Caco-2 (cell line): ENCODE results near the gene KIAA1671. TPM values are rescaled to one million over a fixed set of nuclear protein-coding genes. Genes with fewer than 3 reads are reported as not detected.
A peak's percentile ranks its signal among the peaks of the same experiment; 100 is the strongest.
"Not testable (repeated sequence)": the region's sequence is repeated elsewhere in the genome, so short reads cannot be mapped to it uniquely, and the experiment has no call there.

Experiments
- BruUV-seq: library from RNA; stranded (reverse); fragments of 400-500 nt; replicated peaks from 2 replicates; lab custom pipeline; 2021; lab: Mats Ljungman, UMichigan
- CTCF ChIA-PET: fragments of 300-600 bp; sonication (Branson Sonifier 250); formaldehyde crosslinking; loops from one replicate; lab custom pipeline; 2022; ENCODE audit warnings: antibody characterized with exemption; lab: Charles Lee
- POLR2A ChIA-PET: fragments of 300-600 bp; sonication (Branson Sonifier 250); formaldehyde crosslinking; loops from one replicate; lab custom pipeline; 2022; ENCODE audit warnings: antibody characterized with exemption; lab: Charles Lee
- DNase-seq, 2 experiments: peaks; one replicate each; pipeline versions ENCODE4 v3.0.0 to v3.0.0-alpha.2; 2020 to 2022
- H3K27me3 ChIP-seq: replicated peaks from 2 replicates; pipeline ENCODE4 v1.6.0; 2011; ENCODE audit warnings: low read length; ENCODE audit not compliant: control insufficient read depth, insufficient read depth
- H3K36me3 ChIP-seq: 2 replicates; pipeline ENCODE4 v1.5.1; 2011; ENCODE audit warnings: low read length; ENCODE audit not compliant: control insufficient read depth, insufficient read depth
- H3K4me1 ChIP-seq: fragments of 250-450 bp; sonication (Bioruptor Pico); 2 replicates; pipeline ENCODE4 v1.5.1; 2020; ENCODE audit warnings: mild to moderate bottlenecking
- H3K4me3 ChIP-seq: 2 replicates; pipeline ENCODE4 v1.5.1; 2011; ENCODE audit warnings: low read depth, mild to moderate bottlenecking, control low read depth, low read length
- H3K9me3 ChIP-seq: fragments of 250-450 bp; sonication (Bioruptor Pico); 2 replicates; pipeline ENCODE4 v1.5.1; 2020; ENCODE audit warnings: mild to moderate bottlenecking, moderate library complexity
- H3K27ac Mint-ChIP-seq: one replicate; pipeline ENCODE4 v1.8.0; 2022; ENCODE audit warnings: mixed read lengths; ENCODE audit not compliant: unreplicated experiment
- H3K27me3 Mint-ChIP-seq: one replicate; pipeline ENCODE4 v1.8.0; 2022; ENCODE audit warnings: mixed read lengths; ENCODE audit not compliant: insufficient read depth, unreplicated experiment
- H3K36me3 Mint-ChIP-seq: one replicate; pipeline ENCODE4 v1.8.0; 2022; ENCODE audit warnings: mild to moderate bottlenecking, mixed read lengths; ENCODE audit not compliant: insufficient read depth, unreplicated experiment
- H3K4me1 Mint-ChIP-seq: one replicate; pipeline ENCODE4 v1.8.0; 2022; ENCODE audit warnings: low read depth, mixed read lengths; ENCODE audit not compliant: unreplicated experiment
- H3K4me3 Mint-ChIP-seq: one replicate; pipeline ENCODE4 v1.8.0; 2022; ENCODE audit warnings: mild to moderate bottlenecking, moderate library complexity, mixed read lengths; ENCODE audit not compliant: unreplicated experiment
- H3K9me3 Mint-ChIP-seq: one replicate; pipeline ENCODE4 v1.8.0; 2022; ENCODE audit warnings: mixed read lengths; ENCODE audit not compliant: unreplicated experiment
- intact Hi-C: fragments of 100-400 bp; cut with micrococcal nuclease; formaldehyde crosslinking; loops from one replicate; pipeline ENCODE4 v1.10.0; 2022; ENCODE audit not compliant: unreplicated experiment
- total RNA-seq: library from RNA; stranded (reverse); gene quantifications from 2 replicates; pipeline ENCODE4 v1.2.3, GENCODE V29; 2022
- TF ChIP-seq, protein P1 (sequence below), 2 experiments: fragments of 200-600 bp in 1 of 2; IDR thresholded peaks; 1 replicate in 1 of 2; 2 replicates in 1 of 2; pipeline versions ENCODE4 v1.5.1 to v1.8.0; 2011 to 2022; ENCODE audit warnings: antibody characterized with exemption in 1 of 2, control low read depth in 1 of 2, inconsistent platforms in 1 of 2, low read depth in 1 of 2, low read length in 1 of 2, mild to moderate bottlenecking in 1 of 2, moderate library complexity in 1 of 2; ENCODE audit not compliant: insufficient read depth in 1 of 2, severe bottlenecking in 1 of 2, unreplicated experiment in 1 of 2

Gene KIAA1671
- total RNA-seq, 1 experiment from 2014 or later: 28.6 TPM

DNA sequence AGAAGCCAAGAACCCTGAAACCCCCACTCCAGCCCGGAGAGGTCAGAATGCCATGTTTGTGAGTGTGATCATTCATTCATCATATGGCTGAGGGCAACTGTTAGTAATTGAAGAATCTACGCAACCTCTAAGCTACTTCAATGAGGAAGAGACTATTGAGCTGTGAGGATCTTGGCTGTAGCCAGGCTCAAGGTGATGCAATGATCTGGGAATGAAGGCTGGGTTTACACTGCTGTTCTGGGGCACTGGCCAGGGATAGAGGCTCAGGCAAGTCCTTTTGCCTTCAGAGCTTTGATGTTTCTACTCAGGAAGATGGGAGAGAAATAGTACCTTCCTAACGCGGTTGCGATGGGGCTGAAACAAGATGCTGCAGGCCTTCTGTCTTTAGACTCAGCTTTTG is 279.8 kb downstream of the KIAA1671 start:
- no peaks in the 10 kb centered on the region for H3K9me3 Mint-ChIP-seq
- CTCF ChIA-PET: interaction anchor here (0.6 to 1.0 kb wide), 3 partner anchors 20 to 133 kb away, joined by 3 to 4 read pairs (median 3); no protein-coding TSS in a partner anchor
- no peaks in the 10 kb centered on the region for H3K4me1 Mint-ChIP-seq

DNA sequence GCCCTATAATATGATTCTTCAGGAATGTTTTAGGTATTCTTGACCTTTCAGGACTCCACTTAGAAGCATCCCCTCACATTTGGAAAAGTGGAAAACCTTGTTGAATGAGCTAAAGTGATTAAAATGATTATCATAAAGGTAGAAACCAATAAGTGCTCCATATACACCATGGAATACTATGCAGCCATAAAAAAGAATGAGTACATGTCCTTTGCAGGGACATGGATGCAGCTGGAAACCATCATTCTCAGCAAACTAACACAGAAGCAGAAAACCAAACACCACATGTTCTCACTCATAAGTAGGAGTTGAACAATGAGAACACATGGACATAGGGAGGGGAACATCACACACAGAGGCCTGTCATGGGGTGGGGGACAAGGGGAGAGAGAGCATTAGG is 281.2 kb downstream of the KIAA1671 start:
- POLR2A ChIA-PET, H3K36me3 ChIP-seq, H3K36me3 Mint-ChIP-seq, BruUV-seq, H3K27ac Mint-ChIP-seq, H3K4me3 Mint-ChIP-seq, H3K4me3 ChIP-seq, H3K4me1 ChIP-seq, H3K27me3 ChIP-seq, H3K9me3 Mint-ChIP-seq, intact Hi-C loops, DNase-seq, CTCF ChIA-PET, H3K4me1 Mint-ChIP-seq, H3K9me3 ChIP-seq: not testable (repeated sequence)
- H3K27me3 Mint-ChIP-seq: peaks cover 12% of the 10 kb centered on the region

More for the DNA sequence above, 279.8 kb downstream of the KIAA1671 start:
- TF ChIP-seq, protein P1, sequence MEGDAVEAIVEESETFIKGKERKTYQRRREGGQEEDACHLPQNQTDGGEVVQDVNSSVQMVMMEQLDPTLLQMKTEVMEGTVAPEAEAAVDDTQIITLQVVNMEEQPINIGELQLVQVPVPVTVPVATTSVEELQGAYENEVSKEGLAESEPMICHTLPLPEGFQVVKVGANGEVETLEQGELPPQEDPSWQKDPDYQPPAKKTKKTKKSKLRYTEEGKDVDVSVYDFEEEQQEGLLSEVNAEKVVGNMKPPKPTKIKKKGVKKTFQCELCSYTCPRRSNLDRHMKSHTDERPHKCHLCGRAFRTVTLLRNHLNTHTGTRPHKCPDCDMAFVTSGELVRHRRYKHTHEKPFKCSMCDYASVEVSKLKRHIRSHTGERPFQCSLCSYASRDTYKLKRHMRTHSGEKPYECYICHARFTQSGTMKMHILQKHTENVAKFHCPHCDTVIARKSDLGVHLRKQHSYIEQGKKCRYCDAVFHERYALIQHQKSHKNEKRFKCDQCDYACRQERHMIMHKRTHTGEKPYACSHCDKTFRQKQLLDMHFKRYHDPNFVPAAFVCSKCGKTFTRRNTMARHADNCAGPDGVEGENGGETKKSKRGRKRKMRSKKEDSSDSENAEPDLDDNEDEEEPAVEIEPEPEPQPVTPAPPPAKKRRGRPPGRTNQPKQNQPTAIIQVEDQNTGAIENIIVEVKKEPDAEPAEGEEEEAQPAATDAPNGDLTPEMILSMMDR (IDR thresholded peaks at IDR 0.05; ENCODE audit: insufficient read depth in 1 of 2, low read depth in 1 of 2, low read length in 1 of 2, severe bottlenecking in 1 of 2, unreplicated experiment in 1 of 2): no peak
- Histone ChIP-seq H3K27me3 (no peaks in the 10 kb centered on the region), H3K4me1 (no peaks in the 10 kb centered on the region), H3K9me3 (no peaks in the 10 kb centered on the region), H3K4me3 (no peak overlapping the region), H3K36me3 (no peaks in the 10 kb centered on the region)
- POLR2A ChIA-PET: interaction anchor here (0.7 kb wide), 1 partner anchor 155 kb away, joined by 3 read pairs; no protein-coding TSS in a partner anchor
- no peak for DNase-seq
- H3K36me3 Mint-ChIP-seq: no peaks in the 10 kb centered on the region
- peaks cover 10% of the 10 kb centered on the region for H3K27me3 Mint-ChIP-seq
- no peak overlapping the region for H3K4me3 Mint-ChIP-seq
- BruUV-seq: no TSS peak
- no peak overlapping the region for H3K27ac Mint-ChIP-seq
- intact Hi-C loops: no loop called here

DNA sequence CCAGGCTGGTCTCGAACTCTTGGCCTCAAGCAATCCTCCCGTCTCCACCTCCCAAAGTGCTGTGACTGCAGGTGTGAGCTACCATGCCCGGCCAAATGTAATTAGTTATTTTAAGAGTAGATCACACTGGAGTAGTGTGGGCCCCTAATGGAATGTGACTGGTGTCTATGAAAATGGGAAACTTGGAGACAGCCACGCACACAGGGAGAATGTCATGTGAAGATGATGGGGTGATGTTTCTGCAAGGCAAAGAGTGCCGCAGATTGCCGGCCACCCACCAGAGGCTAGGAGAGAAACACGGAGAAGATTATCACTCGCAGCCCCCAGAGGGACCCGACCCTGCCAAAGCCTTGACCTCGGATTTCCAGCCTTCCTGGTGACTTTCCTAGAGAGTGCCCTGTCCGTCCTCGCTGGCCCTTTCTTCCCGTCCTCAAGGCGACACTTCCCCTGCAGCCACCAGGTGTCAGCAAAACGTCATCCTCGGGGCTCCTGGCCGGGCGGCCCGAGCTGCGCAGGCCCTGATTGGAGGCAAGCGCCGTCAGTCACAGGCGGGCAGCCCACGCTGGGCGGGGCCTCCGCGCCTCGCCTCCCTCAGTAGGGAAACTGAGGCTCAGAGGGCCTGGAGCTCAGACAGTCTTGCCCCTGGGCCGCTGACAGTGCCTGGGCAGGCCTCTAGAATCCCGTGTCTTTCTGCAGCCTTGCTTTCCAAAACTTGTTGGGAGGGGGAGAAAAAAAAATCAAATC is 283.2 kb downstream of the KIAA1671 start:
- H3K27ac Mint-ChIP-seq: no peak overlapping the region
- intact Hi-C loops: loop anchor here (2.0 to 5.0 kb wide), 2 partner anchors 99 to 537 kb away; no protein-coding TSS in a partner anchor
- POLR2A ChIA-PET: no interaction called here
- H3K9me3 ChIP-seq: no peaks in the 10 kb centered on the region
- CTCF ChIA-PET: interaction anchor here (0.6 to 1.3 kb wide), 2 partner anchors 33 to 106 kb away, joined by 3 to 4 read pairs; no protein-coding TSS in a partner anchor
- peaks cover 11% of the 10 kb centered on the region for H3K27me3 Mint-ChIP-seq
- H3K4me1 ChIP-seq: no peaks in the 10 kb centered on the region
- peak overlapping the region; percentile 44 for H3K4me3 Mint-ChIP-seq
- no peaks in the 10 kb centered on the region for H3K27me3 ChIP-seq
- no peaks in the 10 kb centered on the region for H3K36me3 ChIP-seq
- peak; percentile 89 to 92 for DNase-seq
- peak overlapping the region; percentile 18 for H3K4me3 ChIP-seq
- H3K9me3 Mint-ChIP-seq: no peaks in the 10 kb centered on the region
- BruUV-seq: no TSS peak
- no peaks in the 10 kb centered on the region for H3K4me1 Mint-ChIP-seq
- H3K36me3 Mint-ChIP-seq: no peaks in the 10 kb centered on the region
- TF ChIP-seq, protein P1 (IDR thresholded peaks at IDR 0.05; ENCODE audit: insufficient read depth in 1 of 2, low read depth in 1 of 2, low read length in 1 of 2, severe bottlenecking in 1 of 2, unreplicated experiment in 1 of 2): peak; percentile 79 to 95
